NCI-H187 (cell line): ENCODE data around the gene PRR30.

Experiments
- DNase-seq, 2 experiments: peaks; one replicate each; lab custom pipeline; 2025; lab: John Stamatoyannopoulos, UW

The PRR30 gene

DNA sequence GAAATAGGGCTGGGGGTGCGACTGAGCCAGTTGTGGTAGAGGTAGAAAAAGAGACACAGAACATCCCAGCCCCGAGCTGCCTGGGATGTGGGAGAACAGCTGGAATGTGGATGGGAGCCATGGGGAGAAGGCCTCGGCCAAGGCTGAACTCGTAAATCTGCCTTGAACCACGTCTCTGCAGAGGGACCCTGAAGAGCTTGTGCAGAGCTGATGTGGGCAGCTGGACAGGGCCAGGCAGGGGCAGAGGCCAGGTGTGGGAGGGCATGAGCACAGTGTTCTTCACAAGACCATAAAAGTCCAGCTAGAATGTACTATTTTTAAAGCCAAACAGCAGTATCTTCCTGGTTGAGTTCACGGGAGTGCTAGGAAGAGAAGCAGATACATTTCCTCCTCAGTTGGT lies 15.3 kb upstream of the PRR30 start:
- DNase-seq, result no peak

DNA sequence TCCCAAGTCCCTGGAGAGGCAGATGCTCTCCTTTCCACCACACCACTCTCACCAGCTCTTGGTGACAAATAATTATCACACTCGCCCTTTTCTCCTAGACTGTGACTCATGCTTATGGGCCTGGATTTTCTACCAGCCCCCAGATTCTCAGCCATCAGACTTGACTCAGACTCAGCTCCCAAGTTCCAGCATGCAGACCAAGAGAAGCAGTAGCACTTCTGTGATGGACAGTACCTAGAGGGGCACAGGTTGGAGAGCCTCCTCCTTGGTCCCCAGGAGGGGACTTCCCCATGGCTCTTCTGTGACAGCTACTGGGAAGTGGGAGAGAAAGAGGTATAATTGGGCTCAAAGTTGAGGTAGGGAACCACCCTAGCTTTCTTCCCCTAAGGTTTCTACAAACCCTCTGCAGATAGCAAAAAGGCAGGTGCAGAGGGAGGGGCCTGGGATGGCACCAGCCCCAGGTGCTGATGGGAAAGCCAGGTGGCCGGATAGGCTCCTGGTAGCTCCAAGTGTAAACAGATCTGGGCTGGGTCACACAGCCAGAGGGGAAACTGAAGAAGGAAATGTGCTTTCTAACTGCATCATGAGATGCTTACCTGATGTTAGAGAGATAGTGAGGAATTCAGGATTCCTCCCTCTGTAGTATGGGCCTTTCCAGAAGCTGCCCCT lies 13.7 kb upstream of the PRR30 start:
- peak in 1 of 2 experiments; percentile 48 for DNase-seq

DNA sequence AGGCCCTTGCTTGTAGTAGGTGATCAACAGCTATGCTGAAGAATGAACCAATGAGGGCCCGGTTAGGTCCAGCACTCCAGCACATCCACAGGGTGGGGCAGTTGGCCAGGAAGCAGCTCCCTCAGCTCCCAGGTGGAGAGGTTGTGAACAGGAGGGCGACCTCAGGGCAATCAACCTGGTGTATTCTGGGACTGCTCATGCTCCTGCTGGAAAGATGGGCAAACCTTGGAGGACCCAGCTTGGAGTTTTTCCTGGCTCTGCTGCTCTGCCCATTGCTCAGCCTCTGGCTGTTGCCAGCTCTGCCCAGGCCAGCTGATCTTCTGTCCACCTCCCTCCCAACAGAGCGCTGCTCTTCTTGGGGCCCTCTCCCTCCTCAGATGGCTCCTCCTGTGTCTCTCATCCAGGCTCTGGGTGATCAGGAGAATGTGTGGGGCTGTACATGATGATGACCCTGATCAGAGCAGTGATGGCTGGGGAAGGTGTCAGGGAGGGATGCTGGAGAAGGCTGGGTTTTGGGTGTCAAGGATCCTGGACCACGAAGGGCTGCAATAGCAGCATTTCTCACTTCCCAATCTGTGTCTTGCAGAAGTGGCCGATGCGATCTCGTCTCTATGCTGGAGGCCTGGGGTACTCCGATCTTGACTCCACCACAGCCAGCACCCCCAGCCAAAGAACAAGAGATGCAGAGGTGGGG lies 13.0 kb upstream of the PRR30 start:
- DNase-seq, result no peak

DNA sequence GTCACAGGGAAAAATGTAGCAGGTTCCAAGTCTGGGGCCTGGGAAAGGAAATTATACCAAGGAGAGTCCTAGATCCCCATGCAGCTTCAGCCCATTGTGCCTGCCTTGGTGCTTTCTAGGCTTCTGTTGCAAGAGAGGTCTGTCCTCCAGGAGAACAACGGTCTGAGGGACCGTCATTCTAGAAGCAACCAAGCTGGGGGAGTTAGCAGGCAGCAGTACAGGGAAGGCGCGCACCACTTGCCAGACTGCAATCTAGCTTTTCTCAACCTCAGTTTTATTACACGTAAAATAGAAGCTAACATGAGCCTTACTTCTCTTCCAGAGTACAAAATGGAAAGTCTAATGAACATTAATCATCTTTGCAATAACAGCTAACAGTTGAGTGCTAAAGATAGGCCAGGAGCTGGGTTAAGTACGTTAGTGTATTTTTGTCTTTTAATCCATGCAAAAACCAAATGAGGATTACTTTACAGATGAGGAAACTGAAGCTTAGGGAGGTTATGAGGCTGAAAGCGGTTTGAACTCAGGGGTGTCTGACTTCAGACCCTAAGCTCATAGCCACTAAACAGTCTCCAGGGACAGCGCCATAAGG lies 11.5 kb upstream of the PRR30 start:
- no peak for DNase-seq

DNA sequence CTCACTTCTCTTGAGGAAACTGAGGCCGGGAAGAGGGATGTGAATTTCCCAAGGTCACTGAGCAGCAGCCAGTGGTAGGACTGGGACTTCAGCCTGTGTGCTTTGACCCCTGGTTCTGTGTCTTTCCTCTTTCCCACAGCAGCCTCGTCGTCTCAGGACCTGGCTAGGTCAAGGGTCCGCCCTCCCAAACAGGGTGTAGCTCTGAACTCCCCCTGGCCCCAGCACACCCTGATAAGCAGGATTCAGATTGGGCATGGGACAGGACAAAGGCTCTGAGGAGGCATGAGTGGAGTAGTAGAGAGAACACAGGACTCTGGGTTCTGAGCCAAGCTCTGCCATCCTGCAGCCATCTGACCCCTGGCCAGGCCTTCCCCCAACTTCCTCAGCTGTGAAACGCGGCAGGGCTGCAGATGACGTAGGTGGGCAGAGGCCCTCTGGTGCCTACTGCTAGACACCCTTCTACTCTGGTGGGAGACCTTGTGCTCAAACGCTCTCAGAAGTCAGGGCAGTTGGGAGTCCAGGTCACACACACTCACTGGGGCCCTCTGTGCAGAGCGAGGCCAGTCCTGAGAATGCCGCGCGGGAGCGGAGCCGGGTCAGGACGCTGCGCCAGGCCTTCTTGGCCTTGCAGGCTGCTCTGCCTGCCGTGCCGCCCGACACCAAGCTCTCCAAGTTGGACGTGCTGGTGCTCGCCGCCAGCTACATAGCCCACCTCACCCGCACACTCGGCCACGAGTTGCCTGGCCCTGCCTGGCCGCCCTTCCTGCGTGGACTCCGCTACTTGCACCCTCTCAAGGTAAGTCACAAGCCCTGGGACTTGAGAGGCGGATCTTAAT lies 10.6 kb upstream of the PRR30 start:
- no peak for DNase-seq

DNA sequence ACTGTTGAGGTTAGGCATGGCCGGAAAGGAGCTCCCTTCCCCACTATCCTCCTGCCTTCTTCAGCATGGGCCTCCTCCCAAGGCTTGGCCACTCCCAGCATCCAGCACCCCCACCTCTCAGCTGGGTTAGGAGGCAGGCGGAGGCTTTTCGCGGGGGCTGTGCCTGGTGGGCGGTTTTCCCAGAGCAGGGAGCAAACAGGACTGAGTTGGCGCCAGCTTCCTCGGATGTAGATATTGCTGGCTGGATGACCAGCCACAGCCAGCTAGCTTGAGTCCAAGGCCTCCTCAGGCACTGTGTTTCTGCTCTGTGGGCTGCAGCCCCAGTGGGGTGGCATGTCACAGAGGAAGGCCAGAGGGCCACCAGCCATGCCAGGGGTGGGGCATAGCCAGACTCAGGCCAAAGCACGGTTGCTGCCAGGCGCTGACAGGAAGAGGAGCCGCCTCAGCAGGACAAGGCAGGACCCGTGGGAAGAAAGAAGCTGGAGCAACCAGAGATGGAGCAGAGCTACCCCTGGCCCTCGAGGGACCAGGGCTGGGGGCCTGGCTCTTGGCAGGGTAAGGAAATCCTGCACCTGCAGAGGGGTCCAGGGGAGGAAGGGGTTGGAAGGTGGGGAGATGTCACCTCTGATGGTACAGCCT lies 9.7 kb upstream of the PRR30 start, which contains the start of gene TCF23:
TSS of gene TCF23 (plus strand) at position 204 of the 639 bp plus-strand sequence. CDS start at position 334, 130 bp downstream.
- no peak for DNase-seq

DNA sequence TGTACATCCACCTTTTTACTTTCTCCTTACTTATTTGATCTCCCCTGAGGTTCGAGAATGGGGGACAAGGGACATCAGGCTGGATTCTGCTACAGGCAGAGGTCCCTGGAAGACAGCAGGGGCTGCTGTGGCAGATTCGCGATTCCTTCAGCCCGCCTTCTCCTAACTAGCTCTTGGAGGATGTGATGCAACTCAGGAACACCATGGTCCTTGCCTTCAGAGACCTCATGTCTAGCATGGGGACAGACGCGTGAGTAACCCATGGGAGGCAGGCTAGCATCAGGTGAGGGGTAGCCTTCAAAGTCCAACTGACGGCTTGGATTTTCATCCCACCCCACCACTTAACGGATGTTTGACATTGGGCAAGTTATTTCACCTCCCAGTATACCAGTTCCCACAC lies 8.7 kb upstream of the PRR30 start:
- DNase-seq, result no peak

DNA sequence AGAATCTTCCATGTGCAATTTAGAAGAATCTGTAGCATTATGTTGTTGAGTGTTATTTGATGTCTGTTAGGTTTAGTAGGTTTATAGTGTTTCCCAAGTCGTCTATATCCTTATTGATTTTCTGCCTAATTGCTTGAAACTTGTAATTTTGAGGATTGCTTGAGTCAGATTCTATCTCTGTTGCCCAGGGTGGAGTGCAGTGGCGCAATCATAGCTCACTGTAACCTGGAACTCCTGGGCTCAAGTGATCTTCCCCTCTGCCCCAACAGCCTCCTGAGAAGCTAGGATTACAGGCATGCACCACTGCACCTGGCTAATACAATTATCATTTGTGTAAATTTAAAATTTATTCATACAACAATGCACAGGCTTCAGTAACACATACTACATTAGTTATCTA lies 6.5 kb upstream of the PRR30 start:
- no peak for DNase-seq

DNA sequence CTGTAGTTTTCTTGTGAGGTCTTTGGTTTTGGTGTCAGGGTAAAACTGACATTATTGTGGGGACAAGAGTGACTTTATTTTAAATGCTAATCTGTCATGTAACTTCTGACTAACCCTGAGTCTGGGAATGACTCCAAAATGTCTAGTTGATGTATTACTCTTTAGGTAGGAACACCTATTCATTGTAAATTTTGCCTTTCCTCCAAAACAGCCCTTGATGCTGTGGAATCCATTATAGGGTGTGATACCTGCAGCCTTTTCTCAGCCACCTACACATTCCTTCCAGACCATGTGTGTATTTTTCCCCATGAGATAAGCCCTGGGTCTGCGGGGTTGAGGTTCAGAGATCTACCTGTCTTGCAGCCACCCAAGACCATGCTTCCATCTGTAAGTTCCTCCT lies 4.1 kb upstream of the PRR30 start:
- no peak for DNase-seq

DNA sequence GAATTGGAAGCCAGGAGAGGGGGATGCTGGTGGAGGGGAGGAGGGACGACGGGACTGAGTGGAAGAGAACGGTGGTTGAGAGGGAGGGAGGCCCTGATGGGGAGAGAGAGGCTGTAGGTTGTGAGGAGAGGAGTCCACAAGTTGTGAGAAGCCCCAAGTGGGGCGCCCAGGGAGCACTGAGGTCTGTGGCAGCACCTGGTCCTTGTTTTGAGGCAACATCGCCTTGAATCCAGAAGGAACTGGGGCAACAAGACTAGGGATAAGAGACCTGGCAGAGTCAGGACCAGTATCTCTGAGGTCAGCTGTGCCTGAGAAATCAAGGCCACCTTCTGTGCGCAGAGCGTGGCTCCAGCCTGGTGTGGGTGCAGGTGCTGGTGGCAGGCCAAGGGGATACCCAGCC lies 1.1 kb downstream of the PRR30 start:
- no peak for DNase-seq

DNA sequence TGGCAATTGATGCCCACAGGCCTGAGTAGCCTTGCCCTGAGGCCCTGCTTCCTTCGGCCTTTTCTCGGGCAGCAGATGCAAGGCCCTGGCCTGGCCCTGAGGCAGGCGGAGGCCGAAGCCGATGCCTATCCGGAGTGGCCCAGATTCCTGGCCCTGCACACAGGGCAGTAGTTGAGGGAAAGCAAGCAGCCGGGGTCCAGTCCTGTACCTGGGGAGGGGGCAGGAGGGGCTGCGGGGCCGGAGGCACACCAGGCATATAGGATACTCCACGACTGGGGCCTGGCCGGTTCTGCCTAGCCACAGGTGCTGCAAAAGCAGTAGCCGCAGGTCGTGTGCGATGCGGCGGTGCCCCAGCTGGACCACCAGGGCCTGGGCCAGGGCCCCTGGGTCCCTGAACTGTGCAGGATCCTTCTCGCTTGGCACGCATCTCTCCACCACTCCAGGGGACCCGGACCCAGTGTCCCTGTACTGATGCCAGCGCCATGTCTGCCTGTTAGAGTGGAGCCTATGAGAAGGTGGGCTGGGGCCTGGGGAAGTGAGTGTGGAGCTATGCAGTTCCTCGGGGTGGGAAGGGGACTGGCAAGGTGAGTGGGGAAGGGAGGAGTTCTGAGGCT lies 1.8 kb downstream of the PRR30 start:
- DNase-seq, result no peak

DNA sequence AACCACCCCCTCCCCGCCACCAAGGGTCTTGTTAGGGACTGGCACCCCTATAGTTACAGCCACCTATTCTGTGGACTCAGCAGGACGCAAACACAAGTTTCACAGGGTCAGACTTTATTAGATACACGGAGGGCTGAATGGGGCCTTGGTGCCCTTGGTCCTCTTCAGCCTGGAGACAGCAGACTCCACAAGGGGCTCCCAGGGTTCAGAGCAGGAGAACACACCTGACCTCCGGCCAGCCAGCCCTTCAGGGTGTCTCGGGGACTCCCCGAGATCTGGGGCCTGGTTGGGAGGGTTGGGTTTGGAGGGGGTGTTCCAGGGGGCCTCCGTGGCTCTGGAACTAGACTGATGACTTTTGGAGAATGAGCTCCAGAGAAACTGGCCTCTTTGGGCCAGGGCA lies 2.5 kb downstream of the PRR30 start:
- no peak for DNase-seq

DNA sequence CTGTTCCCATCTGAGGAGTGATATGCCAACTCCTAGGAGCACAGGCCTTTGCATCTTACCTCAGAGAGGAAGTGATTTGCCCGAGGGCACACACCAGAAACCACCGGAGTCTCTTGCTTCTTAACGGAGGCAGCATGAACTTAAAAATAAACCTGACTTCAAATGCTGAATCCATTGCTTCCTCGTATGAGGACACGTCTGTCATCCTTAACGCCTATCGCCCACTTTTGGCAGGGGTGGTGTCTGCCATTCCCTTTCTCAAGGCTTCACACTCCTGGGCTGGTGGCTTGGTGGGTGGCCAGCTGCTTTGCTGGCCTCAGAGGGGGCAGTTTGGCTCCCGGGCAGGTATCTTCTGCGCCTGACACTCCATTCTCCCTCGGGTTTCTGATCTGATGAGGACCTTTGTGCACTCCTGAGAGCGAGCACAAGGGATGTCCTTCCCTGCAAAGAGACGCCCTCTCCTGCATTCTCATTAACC lies 3.7 kb downstream of the PRR30 start:
- no peak for DNase-seq

DNA sequence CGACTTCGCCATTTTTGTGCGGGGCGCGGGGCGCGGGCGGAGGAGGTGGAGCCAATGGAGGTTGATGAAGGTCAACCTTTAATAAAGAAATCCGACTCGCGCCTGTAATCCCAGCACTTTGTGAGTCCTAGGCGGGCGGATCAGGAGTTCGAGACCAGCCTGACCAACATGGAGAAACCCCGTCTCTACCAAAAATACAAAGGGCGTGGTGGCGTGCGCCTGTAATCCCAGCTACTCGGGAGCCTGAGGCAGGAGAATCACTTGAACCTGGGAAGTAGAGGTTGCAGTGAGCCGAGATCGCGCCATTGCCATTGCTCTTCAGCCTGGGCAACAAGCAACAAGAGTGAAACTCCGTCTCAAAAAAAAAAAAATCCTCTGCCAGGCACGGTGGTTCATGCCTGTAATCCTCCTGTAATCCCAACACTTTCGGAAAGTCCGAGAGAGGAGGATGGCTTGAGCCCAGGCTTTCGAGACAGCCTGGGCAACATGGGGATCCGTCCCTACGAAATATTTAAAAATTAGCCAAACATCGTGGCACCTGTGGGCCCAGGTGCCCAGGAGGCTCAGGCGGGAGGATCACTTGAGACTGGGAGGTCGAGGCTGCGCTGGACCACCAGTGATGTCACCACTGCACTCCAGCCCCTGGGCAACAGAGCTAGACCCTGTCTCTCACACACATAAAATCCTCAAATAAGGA lies 4.3 kb downstream of the PRR30 start:
- DNase-seq, result no peak

DNA sequence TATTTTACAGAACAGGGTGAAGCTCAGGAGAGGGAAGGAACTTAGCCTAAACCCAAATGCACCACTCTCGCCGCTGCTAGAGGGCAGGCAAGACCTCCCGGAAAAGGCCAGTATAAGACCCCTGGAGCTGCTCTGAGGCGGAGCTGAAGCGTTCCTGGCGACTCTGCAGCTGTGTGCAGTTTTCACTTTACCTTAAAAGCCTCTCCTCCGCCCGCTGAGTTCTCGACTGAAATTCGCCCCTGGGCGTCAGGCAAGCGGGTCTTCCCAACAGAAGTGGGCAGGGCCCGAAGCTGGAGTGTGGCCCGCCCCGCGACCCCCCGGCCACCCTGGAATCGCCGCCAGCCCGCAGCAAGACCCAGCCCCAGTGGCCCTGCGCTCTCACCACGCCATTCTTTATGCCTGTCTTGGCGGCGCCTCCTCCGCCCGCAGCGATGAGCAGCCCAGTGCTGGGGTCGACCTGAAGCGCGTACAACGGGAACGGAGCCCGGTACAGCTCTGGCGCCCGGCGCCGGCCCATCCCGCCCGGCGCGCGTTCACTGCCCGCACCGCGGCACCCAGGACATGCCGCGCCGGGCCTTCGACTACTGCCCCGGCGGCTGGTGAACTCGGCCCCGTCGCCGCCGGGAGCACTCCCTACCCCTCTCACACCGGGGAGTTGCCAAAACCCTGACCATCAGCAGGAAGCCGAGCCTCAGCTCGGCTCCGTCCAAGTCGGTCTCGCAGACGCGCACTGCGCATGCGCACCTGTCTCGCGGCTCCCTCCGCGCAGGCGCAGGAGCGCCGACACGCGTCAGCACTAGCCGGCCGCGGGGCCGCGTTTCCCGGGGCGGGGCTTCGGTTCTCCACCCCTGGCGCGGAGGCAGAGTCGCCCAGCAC lies 5.1 kb downstream of the PRR30 start, which contains the start of gene PREB:
TSS of gene PREB (minus strand) at position 732 of the 876 bp plus-strand sequence. CDS start at position 517, 215 bp downstream.
- peak; percentile 93 to 98 for DNase-seq

DNA sequence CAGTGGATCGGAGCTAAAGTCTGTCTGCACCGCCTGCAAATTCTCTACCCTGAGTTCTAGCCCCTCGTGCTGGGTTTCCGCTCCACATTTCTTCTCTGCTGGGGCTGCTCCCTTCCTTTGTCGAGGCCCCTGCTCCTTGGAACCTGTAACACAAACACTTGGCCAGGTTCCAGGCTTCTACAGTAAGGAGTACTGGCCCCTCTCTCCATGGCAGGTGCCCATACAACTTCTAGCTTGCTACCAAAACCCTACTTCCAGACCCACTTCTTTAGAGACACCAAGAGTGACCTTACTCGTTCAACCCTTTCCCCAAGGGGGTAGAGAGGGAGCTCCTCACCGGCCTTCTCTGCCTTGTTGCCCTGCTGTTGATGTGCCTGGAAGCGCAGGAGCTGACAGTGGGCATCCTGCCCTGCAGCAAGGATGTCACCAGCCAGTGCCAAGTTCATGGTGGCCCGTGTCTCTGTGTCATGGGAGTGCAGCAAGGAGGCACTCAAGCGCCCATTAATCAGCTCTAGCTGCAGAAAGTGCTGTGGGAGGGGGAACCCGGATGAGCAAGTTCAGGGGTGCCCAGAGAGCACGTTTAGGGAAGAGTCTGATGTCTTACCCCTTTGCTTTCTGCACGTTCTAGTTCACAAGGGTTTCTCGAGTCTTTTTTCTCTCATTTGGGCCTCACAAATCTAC lies 5.9 kb downstream of the PRR30 start:
- DNase-seq, result no peak

DNA sequence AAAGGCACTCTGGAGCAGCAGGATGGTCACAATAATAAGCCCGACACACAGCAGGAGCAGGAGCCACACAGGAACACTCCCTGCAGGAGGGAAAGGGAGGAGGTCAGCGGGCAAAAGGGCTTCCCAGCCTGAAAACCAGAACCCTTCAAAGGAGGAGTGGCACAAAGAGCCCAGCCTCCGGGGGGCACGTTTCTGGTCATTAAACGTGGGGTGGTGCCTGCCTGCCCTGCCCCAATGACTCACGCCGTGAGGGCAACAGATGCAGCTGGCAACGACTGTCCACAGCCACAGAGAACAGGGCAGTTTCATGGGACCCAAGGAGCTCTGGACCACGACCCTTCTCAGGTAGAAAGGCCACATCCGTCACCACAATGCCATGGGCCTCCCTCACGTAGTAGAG lies 7.8 kb downstream of the PRR30 start:
- DNase-seq, result no peak

DNA sequence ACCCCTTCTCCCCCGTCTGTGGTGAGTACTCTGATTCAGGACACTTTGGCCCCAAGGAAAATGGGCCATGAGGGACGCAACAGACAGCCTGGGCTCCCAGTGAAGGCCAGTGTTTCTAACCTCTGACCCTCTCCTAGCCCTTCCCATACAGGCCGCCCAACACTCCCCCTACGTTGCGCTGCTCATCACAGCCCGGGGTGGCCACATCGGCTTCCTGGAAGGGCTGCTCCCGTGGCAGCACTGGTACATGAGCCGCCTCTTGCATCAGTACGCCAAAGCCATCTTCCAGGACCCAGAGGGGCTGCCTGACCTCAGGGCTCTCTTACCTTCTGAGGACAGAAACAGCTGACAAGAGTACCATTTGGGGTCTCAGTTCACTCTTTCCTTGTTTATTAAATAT lies 8.8 kb downstream of the PRR30 start:
- DNase-seq, result no peak
